ENCODE results near the gene ABHD10. TPM values are rescaled to one million over a fixed set of nuclear protein-coding genes. Genes with fewer than 3 reads are reported as not detected.

Gene ABHD10
- total RNA-seq, 3 donors from 2014 or later (not counting 1 experiment from before 2014, with no cell fraction given), result 21.6 to 24.0 (median 22.6) TPM

- H3K36me3 Mint-ChIP-seq, result no peaks in the 10 kb centered on the region
- H3K9me3 ChIP-seq (ENCODE audit: control insufficient read depth, insufficient read depth, low read length), result no peaks in the 10 kb centered on the region
- no peak overlapping the region for H3K4me3 Mint-ChIP-seq
- intact Hi-C loops (cut with micrococcal nuclease), result no loop called here
- ATAC-seq (no peak), DNase-seq (no peak)
- H3K9me3 Mint-ChIP-seq, result no peaks in the 10 kb centered on the region
- H3K27ac Mint-ChIP-seq, result no peak overlapping the region
- H3K4me3 ChIP-seq (ENCODE audit: low read length), result no peak overlapping the region
- H3K4me1 ChIP-seq (ENCODE audit: control insufficient read depth, insufficient read depth, low read length), result no peaks in the 10 kb centered on the region
- H3K27me3 ChIP-seq (ENCODE audit: control insufficient read depth, insufficient read depth, low read length), result no peaks in the 10 kb centered on the region
- no peak overlapping the region for H3K27ac ChIP-seq (ENCODE audit: low read length)
- peaks cover 7% of the 10 kb centered on the region for H3K36me3 ChIP-seq (ENCODE audit: control insufficient read depth, insufficient read depth, low read length)
- WGBS (ENCODE audit: insufficient coverage), result 92% methylated on average over 4 of the region's 4 CpGs
- no peaks in the 10 kb centered on the region for H3K27me3 Mint-ChIP-seq (ENCODE audit: low read depth in 2 of 2)
- TF ChIP-seq CTCF (IDR thresholded peaks at IDR 0.05), result no peak
- peaks cover 0 to 5% of the 10 kb centered on the region in 2 donors for H3K4me1 Mint-ChIP-seq
Observed at GRCh38 chr3:111956995-111957734, 21.7 kb upstream of the ABHD10 start.

GRCh38 chr3:111961461-111962164 is 17.2 kb upstream of the ABHD10 start:
- Mint-ChIP-seq H3K9me3 (no peaks in the 10 kb centered on the region), H3K4me1 (peaks cover 0 to 5% of the 10 kb centered on the region in 2 donors), H3K27me3 (ENCODE audit: low read depth in 2 of 2) (no peaks in the 10 kb centered on the region), H3K4me3 (no peak overlapping the region), H3K36me3 (no peaks in the 10 kb centered on the region), H3K27ac (no peak overlapping the region)
- Histone ChIP-seq H3K4me3 (ENCODE audit: low read length) (no peak overlapping the region), H3K36me3 (ENCODE audit: control insufficient read depth, insufficient read depth, low read length) (peaks cover 4% of the 10 kb centered on the region), H3K27ac (ENCODE audit: low read length) (no peak overlapping the region), H3K9me3 (ENCODE audit: control insufficient read depth, insufficient read depth, low read length) (no peaks in the 10 kb centered on the region), H3K4me1 (ENCODE audit: control insufficient read depth, insufficient read depth, low read length) (no peaks in the 10 kb centered on the region), H3K27me3 (ENCODE audit: control insufficient read depth, insufficient read depth, low read length) (no peaks in the 10 kb centered on the region)
- WGBS (ENCODE audit: insufficient coverage), result 60% methylated on average over 3 of the region's 3 CpGs
- TF ChIP-seq CTCF (IDR thresholded peaks at IDR 0.05), result no peak
- intact Hi-C loops (cut with micrococcal nuclease), result loop anchor here (10.0 kb wide), 1 partner anchor 417 kb away; the partner anchor contains the start of gene CD96
- ATAC-seq (no peak), DNase-seq (no peak)

GRCh38 chr3:111963424-111963823 is 15.4 kb upstream of the ABHD10 start:
- Mint-ChIP-seq H3K4me1 (peaks cover 5 to 7% of the 10 kb centered on the region in 2 donors), H3K4me3 (no peak overlapping the region), H3K27me3 (ENCODE audit: low read depth in 2 of 2) (no peaks in the 10 kb centered on the region), H3K9me3 (no peaks in the 10 kb centered on the region), H3K27ac (no peak overlapping the region), H3K36me3 (no peaks in the 10 kb centered on the region)
- no CpG with 5 or more reads among the region's 1 CpG for WGBS (ENCODE audit: insufficient coverage)
- TF ChIP-seq CTCF (IDR thresholded peaks at IDR 0.05), result no peak
- Histone ChIP-seq H3K27me3 (ENCODE audit: control insufficient read depth, insufficient read depth, low read length) (no peaks in the 10 kb centered on the region), H3K36me3 (ENCODE audit: control insufficient read depth, insufficient read depth, low read length) (peaks cover 7% of the 10 kb centered on the region), H3K4me1 (ENCODE audit: control insufficient read depth, insufficient read depth, low read length) (no peaks in the 10 kb centered on the region), H3K27ac (ENCODE audit: low read length) (no peak overlapping the region), H3K9me3 (ENCODE audit: control insufficient read depth, insufficient read depth, low read length) (no peaks in the 10 kb centered on the region), H3K4me3 (ENCODE audit: low read length) (no peak overlapping the region)
- DNase-seq, result no peak
- intact Hi-C loops (cut with micrococcal nuclease), result loop anchor here (10.0 kb wide), 1 partner anchor 419 kb away; the partner anchor contains the start of gene CD96
- ATAC-seq, result no peak

Data from natural killer cell (primary cell).